ENCODE data around the gene NR1D2.
"Not testable (repeated sequence)": the region's sequence is repeated elsewhere in the genome, so short reads cannot be mapped to it uniquely, and the experiment has no call there.

NR1D2 gene

DNA sequence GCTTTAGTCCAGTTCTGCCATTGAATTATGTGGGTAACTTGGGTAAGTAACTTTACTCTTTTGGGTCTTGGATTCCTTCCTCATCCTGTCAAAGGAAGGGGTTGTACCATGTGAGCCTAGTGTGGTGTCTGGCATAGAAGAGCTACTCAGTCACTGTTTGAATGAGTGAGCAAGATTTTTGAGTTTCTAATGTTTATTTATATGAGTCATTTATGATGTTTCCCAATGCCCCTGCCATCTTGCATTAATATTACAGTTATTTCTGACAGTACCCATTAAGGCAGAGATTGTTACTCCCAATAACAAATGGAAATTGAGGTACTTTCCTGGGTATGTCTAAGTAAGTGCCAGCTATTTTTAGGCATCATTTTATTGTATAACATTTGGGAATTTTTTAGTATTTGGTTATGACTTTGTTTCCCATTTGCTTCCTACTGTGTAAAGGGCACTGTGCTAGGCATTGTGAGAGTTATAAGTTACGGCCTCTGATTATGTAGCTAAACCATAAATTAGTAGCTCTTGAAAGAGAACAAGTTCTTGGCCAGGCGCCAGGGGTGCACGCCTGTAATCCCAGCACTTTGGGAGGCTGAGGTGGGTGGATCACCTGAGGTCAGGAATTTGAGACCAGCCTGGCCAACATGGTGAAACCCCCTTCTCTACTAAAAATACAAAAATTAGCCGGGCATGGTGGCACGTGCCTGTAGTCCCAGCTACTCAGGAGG, 23.5 kb downstream of the NR1D2 start:
- no peak for DNase-seq

DNA sequence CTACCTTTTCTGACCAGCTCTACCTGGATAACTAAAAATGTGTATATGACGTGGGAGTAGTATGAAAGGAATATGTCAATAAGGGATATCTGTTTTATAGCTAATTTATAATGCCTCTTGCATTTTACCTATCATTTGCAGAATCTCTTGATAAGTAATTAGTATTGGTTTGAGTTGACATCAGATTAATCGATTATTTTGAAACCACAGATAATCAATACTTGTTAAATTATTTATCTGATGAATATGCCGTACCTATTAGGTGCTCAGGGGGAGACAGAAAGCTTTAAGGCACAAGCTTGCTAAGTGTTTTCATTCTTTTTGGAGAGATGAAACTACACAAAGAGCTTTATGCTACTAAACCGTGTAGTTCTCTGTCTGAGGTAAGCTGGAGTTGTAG, 24.3 kb downstream of the NR1D2 start:
- DNase-seq: no peak

- DNase-seq: no peak
Observed at GRCh38 chr3:23971684-23972083, 26.6 kb downstream of the NR1D2 start.

DNA sequence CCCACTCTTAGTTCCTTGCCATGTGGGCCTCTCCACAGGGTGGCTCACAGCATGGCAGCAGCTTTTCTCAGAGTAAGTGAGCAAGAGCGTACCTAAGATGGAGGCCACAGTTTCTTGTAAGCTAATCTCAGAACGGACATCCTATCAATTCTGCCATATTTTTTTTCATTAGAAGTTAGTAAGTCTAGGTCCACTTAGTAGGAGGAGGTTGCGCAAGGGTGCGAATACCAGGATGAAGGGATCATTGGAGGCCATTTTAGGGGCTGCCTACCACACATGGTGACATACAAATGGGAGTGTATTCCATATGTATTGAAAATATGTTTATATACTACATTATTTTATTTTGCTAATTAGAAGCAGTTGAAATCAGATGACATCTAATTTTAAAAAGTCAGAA, 31.5 kb downstream of the NR1D2 start:
- DNase-seq: no peak

- DNase-seq: no peak
Observed at GRCh38 chr3:23979569-23979968, 34.5 kb downstream of the NR1D2 start.

- DNase-seq: no peak
Observed at GRCh38 chr3:23981136-23981535, 36.0 kb downstream of the NR1D2 start.

DNA sequence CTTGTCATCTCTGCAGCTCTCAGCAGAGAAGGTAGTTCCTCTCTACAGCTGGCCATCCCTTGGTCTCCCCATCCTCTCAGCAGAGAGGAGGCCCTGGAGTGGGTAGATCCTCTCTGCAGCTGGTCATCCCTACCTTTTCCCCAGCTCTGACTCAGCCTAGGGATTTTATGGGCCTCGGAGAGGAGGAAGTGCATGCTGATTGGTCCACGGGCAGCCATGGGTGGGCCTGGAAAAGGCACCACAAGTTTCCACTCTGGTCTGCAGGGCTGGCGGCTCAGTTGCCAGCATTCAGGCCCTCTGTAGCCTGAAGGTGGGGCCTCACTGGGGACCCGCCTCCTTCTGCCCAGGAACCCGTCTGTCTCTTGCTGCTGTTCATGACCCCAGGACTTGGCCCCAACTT, 36.9 kb downstream of the NR1D2 start:
- DNase-seq: no peak

DNA sequence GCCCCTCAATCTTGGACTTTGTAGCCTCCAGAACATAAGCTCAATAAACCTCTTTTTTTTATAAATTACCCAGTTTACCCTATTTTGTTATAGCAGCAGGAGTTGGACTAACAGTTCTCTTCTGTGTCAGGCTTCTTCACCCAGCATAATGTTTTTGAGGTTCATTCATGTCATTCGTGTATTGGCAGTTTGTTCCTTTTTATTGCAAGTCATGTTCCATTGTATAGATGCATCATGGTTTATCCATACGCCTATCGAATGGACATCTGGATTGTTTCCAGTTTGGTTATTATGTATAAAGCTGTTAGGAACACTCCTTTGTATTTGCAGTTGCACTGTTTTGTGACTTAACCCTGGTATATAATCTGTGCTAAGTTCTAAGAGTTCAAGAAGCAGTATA, 39.8 kb downstream of the NR1D2 start:
- no peak for DNase-seq

- no peak for DNase-seq
Observed at GRCh38 chr3:23985747-23986544, 40.9 kb downstream of the NR1D2 start.

DNA sequence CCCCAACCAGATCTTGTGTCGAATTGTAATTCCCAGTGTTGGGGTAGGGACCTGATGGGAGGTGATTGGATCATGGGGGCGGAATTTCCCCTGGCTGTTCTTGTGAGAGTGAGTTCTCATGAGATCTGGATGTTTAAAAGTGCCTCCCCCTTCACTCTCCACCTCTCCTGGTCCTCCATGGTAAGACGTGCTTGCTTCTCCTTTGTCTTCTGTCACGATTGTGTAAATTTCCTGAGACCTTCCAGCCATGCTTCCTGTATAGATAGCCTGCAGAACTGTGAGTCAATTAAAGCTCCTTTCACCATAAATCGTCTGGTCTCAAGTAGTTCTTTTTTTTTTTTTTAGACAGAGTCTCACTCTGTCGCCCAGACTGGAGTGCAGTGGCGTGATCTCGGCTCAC, 42.3 kb downstream of the NR1D2 start:
- no peak for DNase-seq

DNA sequence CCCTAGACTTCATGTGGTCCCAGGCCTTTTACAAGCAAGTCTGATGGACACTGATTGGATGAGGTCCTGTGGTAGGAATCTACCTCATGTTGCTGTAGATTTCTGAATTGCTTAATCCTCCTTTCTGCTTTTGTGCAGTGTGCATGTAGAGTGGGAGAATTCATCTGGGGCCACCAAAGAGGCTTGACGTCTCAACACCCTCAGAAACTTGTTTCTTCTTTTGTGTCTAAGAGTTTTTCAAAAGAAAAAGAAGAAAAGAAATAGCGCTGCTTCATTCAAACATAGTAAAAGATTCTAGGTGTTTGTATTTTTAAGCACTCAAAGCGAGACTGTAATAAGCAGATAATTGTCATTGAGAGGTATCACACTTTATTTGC, 46.2 kb downstream of the NR1D2 start:
- DNase-seq: no peak

- no peak for DNase-seq
Observed at GRCh38 chr3:23991683-23992628, 46.9 kb downstream of the NR1D2 start.

- no peak for DNase-seq
Observed at GRCh38 chr3:23993556-23994243, 48.6 kb downstream of the NR1D2 start.

DNA sequence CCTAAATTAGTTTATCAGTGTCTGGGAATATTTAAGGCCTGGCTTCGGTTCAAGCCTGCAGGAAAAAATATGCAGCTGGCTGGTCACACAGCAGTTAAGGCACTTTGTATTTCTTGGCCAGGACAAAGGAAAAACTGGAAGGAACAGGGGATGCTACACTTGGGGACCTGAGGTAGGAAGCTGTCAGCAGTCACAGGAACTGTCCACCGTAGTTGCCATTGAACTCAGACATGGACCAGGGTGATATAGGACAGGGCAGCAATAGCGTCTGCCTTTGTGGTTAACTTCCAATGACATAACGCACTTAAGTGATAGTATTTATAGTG, 49.1 kb downstream of the NR1D2 start:
- no peak for DNase-seq

DNA sequence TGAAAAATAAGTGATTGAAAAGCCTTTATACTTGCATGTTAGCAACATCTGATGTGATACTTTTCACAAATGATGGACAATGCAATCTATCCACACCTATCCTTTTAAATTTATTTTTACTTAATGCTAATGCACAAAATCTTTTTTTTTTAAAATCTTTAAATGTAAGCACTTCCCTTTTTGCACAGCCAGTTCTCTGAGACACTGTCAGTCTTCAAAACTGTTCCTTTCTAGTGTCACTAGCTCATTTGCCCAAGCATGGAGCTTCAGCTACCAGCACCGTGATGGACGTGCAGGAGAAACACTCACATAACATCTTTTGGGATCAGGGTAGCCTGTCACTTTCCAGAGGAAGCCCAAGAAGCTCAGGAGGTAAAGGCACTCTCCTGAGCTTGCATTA, 50.1 kb downstream of the NR1D2 start:
- DNase-seq: no peak

GRCh38 chr3:23996095-23996524, 51.0 kb downstream of the NR1D2 start:
- no peak for DNase-seq

DNA sequence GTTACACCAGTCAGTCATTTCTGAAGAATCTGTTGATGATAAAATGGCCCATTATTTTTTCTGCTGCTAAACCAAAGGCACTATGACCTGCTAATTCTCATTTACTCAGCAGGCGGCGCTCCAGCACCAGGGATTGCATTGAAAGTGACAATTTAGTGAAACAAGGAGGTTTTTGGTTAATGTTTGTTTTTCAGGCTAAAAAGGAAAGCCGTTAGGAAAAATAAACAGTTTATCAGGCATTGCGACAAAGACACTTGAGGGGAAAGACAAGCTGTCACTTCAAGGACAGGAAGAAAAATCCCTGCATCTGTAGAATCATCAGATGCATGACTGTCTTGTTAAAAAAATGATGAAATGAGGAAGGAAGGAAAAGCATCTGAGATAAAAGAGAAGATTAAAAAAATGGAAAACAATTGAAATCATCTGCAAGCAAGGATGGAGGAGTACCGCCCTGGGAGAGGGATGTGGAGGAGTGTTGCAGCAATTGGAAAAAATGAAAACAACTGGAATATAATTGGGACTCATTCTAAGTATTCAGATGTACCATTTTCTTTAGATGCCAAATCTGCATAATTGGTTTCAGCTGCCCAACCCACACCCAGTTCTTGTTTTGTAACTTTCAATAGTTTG, 54.0 kb downstream of the NR1D2 start:
- DNase-seq: no peak

GRCh38 chr3:24002129-24002528, 57.0 kb downstream of the NR1D2 start:
- DNase-seq: no peak

- DNase-seq: no peak
Observed at GRCh38 chr3:24003466-24003865, 58.4 kb downstream of the NR1D2 start.

DNA sequence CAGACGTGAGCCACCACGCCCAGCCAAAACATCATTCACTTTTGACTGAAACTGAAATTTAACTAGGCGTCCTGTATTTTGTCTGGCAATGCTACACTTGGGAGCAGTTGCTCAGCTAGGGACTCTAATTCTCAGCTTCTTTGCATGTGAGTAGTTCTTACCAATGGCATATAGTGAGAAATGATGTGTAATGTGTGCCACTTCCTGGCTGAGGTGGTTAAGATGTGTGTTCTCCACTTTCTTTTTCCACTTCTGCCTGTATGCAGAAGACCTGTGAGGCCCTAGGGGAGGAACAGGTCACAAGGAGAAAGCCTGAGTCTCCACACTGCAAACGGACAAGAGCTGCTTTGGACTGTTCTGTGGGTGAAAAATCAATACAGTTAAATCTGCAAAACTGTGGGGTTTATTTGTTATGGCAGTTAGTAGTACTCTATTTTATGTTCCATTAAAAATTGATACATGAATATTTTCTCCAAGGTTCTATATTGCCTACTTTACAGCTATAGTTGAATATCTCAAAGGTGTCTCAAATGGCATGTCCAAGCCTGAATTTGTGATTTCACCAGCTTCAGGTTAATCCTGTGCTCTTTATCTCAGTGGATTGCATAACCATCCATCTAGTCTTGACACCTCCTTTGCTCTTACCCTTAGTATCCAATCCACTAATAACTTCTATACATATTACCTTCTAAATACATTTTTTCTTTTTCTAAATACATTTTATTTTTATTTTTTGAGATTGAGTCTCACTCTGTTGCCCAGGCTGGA, 59.3 kb downstream of the NR1D2 start:
- DNase-seq: no peak

DNA sequence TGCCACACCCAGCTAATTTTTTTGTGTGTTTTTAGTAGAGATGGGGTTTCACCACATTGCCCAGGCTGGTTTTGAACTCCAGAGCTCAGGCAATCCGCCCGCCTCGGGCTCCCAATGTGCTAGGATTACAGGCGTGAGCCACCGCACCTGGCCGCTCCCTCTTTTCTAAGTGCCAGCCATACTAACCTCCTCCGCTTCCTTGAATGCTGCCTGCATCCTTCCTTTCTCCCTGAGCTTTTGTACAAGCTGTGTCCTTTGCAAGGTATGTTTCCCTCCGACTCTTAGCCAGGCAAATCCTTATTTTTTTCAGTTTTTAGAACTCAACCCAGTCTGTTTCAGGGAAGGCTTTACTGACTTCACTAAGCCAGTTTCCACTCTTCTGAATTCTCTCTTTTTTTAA, 60.6 kb downstream of the NR1D2 start:
- DNase-seq: no peak

DNA sequence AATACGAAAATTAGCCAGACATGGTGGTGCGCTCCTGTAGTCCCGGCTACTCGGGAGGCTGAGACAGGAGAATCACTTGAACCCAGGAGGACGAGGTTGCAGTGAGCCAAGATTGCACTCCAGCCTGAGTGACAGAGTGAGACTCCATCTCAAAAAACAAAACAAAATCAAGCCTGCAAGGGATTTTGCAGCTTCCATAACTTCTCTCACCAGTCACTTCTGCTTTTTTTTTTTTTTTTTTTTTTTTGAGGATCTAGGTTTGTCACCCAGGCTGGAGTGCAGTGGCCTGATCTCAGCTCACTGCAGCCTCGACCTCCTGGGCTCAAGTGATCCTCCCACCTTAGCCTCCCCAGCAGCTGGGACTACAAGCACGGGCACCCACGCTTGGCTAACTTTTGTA, 65.7 kb downstream of the NR1D2 start:
- DNase-seq: not testable (repeated sequence)
